K562 treated with DMSO at 1 percent for 12 hours (cell line): Measurements from ENCODE around the gene CYBA. TPM values are rescaled to one million over a fixed set of nuclear protein-coding genes. Genes with fewer than 3 reads are reported as not detected.

Experiments
- total RNA-seq: library from RNA; unstranded; fragments of 300-600 nt; gene quantifications from 2 replicates; pipeline ENCODE4 v1.2.3, GENCODE V29; 2022; ENCODE audit not compliant: insufficient read depth

Gene CYBA
- total RNA-seq: 459 and 717 TPM in 2 replicates

DNA sequence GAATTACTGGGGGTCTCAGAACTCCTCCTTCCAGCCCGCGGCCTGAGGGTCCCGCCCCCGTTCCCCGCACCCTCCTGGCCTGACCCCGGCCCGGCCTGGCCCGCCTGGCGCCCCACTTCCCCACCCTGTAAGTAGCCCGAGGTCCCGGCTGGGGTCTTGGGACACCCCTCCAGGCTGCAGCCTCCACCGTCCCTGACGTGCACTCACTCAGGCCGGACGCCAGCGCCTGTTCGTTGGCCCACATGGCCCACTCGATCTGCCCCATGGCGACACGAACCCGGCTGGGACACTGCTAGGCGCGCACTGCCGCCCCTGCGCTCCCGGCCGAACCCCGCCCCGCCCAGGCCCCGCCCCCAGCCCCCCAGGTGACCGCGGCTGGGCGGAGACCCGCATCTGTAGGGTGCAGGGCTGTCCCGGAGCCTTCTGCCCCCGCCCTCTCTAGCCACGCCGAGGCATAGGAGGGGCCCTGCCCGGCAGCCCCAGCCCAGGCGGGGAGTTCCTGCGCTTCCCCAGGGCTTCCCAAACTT is at the start of gene CYBA:
Gene CYBA, minus strand, starts transcription at position 305 of the 527 bp plus-strand sequence. Its CDS starts 40 bp downstream, at position 265.

DNA sequence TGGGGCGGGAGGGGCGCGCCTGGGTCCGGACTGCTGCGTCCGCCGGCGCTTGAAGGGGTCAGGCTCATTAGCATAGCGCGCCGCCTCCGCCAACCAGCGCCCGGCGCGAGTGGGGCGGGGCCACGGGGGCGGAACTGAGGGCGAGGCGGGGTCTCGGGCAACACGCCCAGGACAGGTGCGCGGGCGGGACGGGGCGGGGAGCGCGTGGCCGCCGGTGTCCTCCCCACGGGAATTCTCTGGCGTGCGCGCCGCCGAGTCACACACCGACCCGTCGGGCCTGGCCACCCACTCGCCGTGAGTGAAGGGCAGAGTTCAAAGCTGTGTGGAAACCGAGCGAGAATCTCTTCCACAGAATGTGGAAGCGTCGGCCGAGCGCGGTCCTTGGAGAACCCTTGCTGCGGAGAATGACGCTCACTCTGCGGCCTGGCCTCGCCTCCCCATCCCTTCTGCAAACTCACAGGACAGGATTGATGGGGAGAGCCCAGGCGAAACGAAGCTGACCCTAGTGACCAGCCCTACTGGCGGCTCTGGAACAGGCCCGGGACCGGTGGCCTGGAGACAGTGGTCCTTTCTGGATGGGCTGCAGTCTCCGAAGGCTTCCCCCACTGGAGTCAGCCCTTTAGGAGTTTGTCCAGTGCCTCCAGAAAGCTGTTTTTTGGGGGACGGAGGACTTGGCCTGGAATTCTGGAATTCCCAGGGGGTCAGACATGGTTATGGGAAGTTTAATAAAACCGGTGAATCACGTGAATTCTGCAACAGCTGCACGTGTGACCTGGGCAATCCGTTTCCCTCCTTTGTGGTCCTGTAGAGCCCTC is 35.8 kb upstream of the CYBA start, which contains the start of gene SNAI3:
Gene SNAI3, minus strand, starts transcription at position 69 of the 815 bp plus-strand sequence. CDS start 101 bp downstream, outside the sequence.

DNA sequence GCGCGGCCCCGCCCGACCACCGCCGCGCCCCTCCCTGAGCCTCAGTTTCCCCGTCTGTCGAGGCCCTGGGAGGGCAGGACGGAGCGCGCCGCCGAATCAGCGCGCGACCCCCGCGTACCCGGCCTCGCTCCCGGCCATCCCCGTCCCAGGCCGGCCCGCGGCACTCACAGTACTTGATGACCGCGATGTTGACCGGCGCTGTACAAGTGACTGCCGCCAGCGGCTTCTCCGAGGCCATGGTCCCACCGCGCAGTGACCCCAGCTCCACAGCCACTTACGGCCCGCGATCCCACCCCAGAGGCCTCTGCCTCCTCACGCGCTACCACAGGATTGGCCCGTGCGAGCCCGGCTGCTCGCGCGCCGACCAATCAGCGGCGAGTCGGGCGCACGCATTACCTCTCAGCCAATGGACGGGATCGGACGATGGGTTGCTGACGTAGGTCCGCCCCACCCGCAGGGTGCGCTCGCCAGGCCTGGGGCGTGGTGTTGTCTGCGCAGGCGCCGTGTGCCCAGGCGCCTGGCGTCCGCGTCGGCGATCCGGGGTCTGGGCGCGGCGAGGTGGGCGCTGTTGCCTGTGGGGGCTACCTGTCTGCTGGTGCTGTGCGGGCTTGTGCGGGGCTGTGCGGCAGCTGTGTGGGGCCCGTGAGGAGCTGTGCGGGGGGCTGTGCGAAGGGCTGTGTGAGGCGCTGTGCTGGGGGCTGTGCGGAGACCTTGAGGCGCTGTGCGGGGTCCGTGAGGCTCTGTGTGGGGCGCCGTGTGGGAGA is 12.2 kb upstream of the CYBA start, which contains the start of gene MVD:
Gene MVD, minus strand, starts transcription at position 249 of the 764 bp plus-strand sequence. Its CDS starts 11 bp downstream, at position 238.

DNA sequence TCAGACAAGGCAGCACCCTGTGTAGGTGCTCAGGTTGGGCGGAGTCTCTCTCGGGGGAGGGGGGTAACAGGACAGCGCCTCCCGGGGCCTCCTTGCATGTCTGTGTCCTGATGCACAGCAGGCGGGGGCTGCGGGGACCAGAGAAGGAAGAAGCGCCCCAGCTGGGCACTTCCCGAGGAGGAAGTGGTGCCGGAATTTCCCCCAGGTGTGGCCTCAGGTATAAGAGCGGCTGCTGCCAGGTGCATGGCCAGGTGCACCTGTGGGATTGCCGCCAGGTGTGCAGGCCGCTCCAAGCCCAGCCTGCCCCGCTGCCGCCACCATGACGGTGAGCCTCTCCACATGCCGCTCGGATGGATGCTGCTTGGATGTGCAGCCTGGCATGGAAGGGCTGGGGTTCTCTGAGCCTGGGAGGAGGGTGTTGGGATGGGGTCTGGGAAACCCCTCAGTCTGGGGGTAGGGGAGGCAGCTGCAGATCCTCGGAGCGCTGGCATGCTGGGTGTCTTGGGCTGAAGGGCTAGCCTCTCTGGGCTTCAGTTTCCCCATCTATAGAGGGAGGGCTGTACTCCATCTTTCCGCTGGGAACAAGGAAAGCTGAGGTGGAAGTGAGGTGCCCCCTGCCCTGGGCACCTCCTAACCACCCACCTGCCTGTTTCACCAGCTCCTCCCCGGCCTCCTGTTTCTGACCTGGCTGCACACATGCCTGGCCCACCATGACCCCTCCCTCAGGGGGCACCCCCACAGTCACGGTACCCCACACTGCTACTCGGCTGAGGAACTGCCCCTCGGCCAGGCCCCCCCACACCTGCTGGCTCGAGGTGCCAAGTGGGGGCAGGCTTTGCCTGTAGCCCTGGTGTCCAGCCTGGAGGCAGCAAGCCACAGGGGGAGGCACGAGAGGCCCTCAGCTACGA is 12.3 kb downstream of the CYBA start, which contains the start of gene IL17C:
Gene IL17C, plus strand, starts transcription at position 250 of the 908 bp plus-strand sequence. Its CDS starts 70 bp downstream, at position 320.

Other genes with a start within 250 kb of the CYBA start
- gene ZFPM1, start 197.8 kb downstream of the CYBA start, total RNA-seq: 6.0 and 11.0 TPM in 2 replicates
- 37.9 and 75.0 TPM in 2 replicates for gene ZC3H18, start 80.7 kb downstream of the CYBA start, total RNA-seq
- gene IL17C, start 12.5 kb downstream of the CYBA start, total RNA-seq: not detected in 2 replicates
- gene MVD, start 12.0 kb upstream of the CYBA start, total RNA-seq: 89.7 and 113 TPM in 2 replicates
- gene SNAI3, start 35.5 kb upstream of the CYBA start, total RNA-seq: 1.8 and 2.2 TPM in 2 replicates
- 58.0 and 63.2 TPM in 2 replicates for gene RNF166, start 55.4 kb upstream of the CYBA start, total RNA-seq
- 25.5 and 32.8 TPM in 2 replicates for gene CTU2, start 55.5 kb upstream of the CYBA start, total RNA-seq
- 196 and 242 TPM in 2 replicates for gene PIEZO1, start 134.2 kb upstream of the CYBA start, total RNA-seq
- gene CDT1, start 152.7 kb upstream of the CYBA start, total RNA-seq: 218 and 221 TPM in 2 replicates
- gene APRT, start 160.9 kb upstream of the CYBA start, total RNA-seq: 182 and 235 TPM in 2 replicates
- 6.3 and 12.1 TPM in 2 replicates for gene GALNS, start 205.9 kb upstream of the CYBA start, total RNA-seq
- gene TRAPPC2L, start 206.1 kb upstream of the CYBA start, total RNA-seq: 52.8 and 54.1 TPM in 2 replicates
- not detected in 2 replicates for gene PABPN1L, start 215.6 kb upstream of the CYBA start, total RNA-seq